Measurements from ENCODE around the gene ABI3. TPM values are rescaled to one million over a fixed set of nuclear protein-coding genes. Genes with fewer than 3 reads are reported as not detected.
"Not testable (repeated sequence)": the region's sequence is repeated elsewhere in the genome, so short reads cannot be mapped to it uniquely, and the experiment has no call there.

Gene ABI3
- 10.0 and 16.9 TPM in 2 replicates for total RNA-seq

GRCh38 chr17:49210158-49211029, at the start of gene ABI3, which contains the start of gene GNGT2:
Gene ABI3, plus strand, starts transcription at chr17:49210707. Its CDS starts 18 bp downstream, at chr17:49210725.
Gene GNGT2, minus strand, starts transcription at chr17:49210574. Its CDS starts 3,152 bp downstream, at chr17:49207422.
- peak; percentile 74 to 93 for DNase-seq (ENCODE audit: low read depth in 2 of 2)

GRCh38 chr17:49162866-49163265, 47.6 kb upstream of the ABI3 start:
- DNase-seq (ENCODE audit: low read depth in 2 of 2), result no peak

GRCh38 chr17:49165143-49165542, 45.4 kb upstream of the ABI3 start:
- no peak for DNase-seq (ENCODE audit: low read depth in 2 of 2)

- DNase-seq (ENCODE audit: low read depth in 2 of 2), result no peak
Measured at GRCh38 chr17:49168706-49169105, 41.8 kb upstream of the ABI3 start.

GRCh38 chr17:49170216-49170615, 40.3 kb upstream of the ABI3 start:
- DNase-seq (ENCODE audit: low read depth in 2 of 2), result no peak

- DNase-seq (ENCODE audit: low read depth in 2 of 2), result not testable (repeated sequence)
Measured at GRCh38 chr17:49170711-49171110, 39.8 kb upstream of the ABI3 start.

- not testable (repeated sequence) for DNase-seq (ENCODE audit: low read depth in 2 of 2)
Measured at GRCh38 chr17:49175978-49176377, 34.5 kb upstream of the ABI3 start.

GRCh38 chr17:49180303-49180702, 30.2 kb upstream of the ABI3 start:
- peak in 1 of 2 donors; percentile 69 for DNase-seq (ENCODE audit: low read depth in 2 of 2)

- DNase-seq (ENCODE audit: low read depth in 2 of 2), result no peak
Measured at GRCh38 chr17:49180998-49181635, 29.4 kb upstream of the ABI3 start.

- DNase-seq (ENCODE audit: low read depth in 2 of 2), result no peak
Measured at GRCh38 chr17:49183341-49183740, 27.2 kb upstream of the ABI3 start.

GRCh38 chr17:49183801-49184200, 26.7 kb upstream of the ABI3 start:
- no peak for DNase-seq (ENCODE audit: low read depth in 2 of 2)

- DNase-seq (ENCODE audit: low read depth in 2 of 2), result not testable (repeated sequence)
Measured at GRCh38 chr17:49184522-49184921, 26.0 kb upstream of the ABI3 start.

- DNase-seq (ENCODE audit: low read depth in 2 of 2), result not testable (repeated sequence)
Measured at GRCh38 chr17:49185381-49185780, 25.1 kb upstream of the ABI3 start.

- DNase-seq (ENCODE audit: low read depth in 2 of 2), result no peak
Measured at GRCh38 chr17:49187301-49187700, 23.2 kb upstream of the ABI3 start.

GRCh38 chr17:49190932-49191331, 19.6 kb upstream of the ABI3 start:
- DNase-seq (ENCODE audit: low read depth in 2 of 2), result no peak

GRCh38 chr17:49191409-49191916, 19.0 kb upstream of the ABI3 start:
- DNase-seq (ENCODE audit: low read depth in 2 of 2), result no peak

- DNase-seq (ENCODE audit: low read depth in 2 of 2), result peak; percentile 79 to 83
Measured at GRCh38 chr17:49191917-49192741, 18.4 kb upstream of the ABI3 start.

GRCh38 chr17:49193513-49194296, 16.8 kb upstream of the ABI3 start:
- DNase-seq (ENCODE audit: low read depth in 2 of 2), result peak in 1 of 2 donors; percentile 63

- no peak for DNase-seq (ENCODE audit: low read depth in 2 of 2)
Measured at GRCh38 chr17:49194297-49194607, 16.3 kb upstream of the ABI3 start.

GRCh38 chr17:49195751-49196150, 14.8 kb upstream of the ABI3 start:
- no peak for DNase-seq (ENCODE audit: low read depth in 2 of 2)

GRCh38 chr17:49196520-49196919, 14.0 kb upstream of the ABI3 start:
- no peak for DNase-seq (ENCODE audit: low read depth in 2 of 2)

Data from dermis microvascular lymphatic vessel endothelial cell (primary cell).